Parathyroid adenoma (tissue), 2 donors: Measurements from ENCODE around the gene FAM185A.

Source experiments
- H2AFZ ChIP-seq: fragments of 300-600 bp; sonication (generic); one replicate; pipeline ENCODE4 v1.7.0; 2017; ENCODE audit warnings: antibody characterized with exemption, mild to moderate bottlenecking
- H3K27ac ChIP-seq: fragments of 300-600 bp; sonication (generic); one replicate; pipeline ENCODE4 v1.7.0; 2017
- H3K27me3 ChIP-seq: fragments of 300-600 bp; sonication (generic); one replicate; pipeline ENCODE4 v1.7.0; 2017; ENCODE audit warnings: low read length; ENCODE audit not compliant: control insufficient read depth, insufficient read depth
- H3K36me3 ChIP-seq: fragments of 300-600 bp; sonication (generic); one replicate; pipeline ENCODE4 v1.7.0; 2017; ENCODE audit warnings: low read length; ENCODE audit not compliant: control insufficient read depth, insufficient read depth
- H3K4me1 ChIP-seq: fragments of 300-600 bp; sonication (generic); one replicate; pipeline ENCODE4 v1.7.0; 2017; ENCODE audit warnings: control low read depth
- H3K4me2 ChIP-seq: fragments of 300-600 bp; sonication (generic); one replicate; pipeline ENCODE4 v1.7.0; 2017; ENCODE audit warnings: low read length
- H3K4me3 ChIP-seq: fragments of 300-600 bp; sonication (generic); one replicate; pipeline ENCODE4 v1.7.0; 2017; ENCODE audit warnings: low read depth, low read length
- H3K79me2 ChIP-seq: fragments of 300-600 bp; sonication (generic); one replicate; pipeline ENCODE4 v1.7.0; 2017; ENCODE audit warnings: control low read depth
- H3K9ac ChIP-seq: fragments of 300-600 bp; sonication (generic); one replicate; pipeline ENCODE4 v1.7.0; 2017; ENCODE audit warnings: mild to moderate bottlenecking
- H3K9me3 ChIP-seq: fragments of 300-600 bp; sonication (generic); one replicate; pipeline ENCODE4 v1.7.0; 2017; ENCODE audit warnings: low read length; ENCODE audit not compliant: control insufficient read depth
- TF ChIP-seq, protein P1 (sequence below): fragments of 300-600 bp; sonication (generic); IDR thresholded peaks from one replicate; pipeline ENCODE4 v1.7.0; 2017; ENCODE audit warnings: antibody characterized with exemption, mild to moderate bottlenecking
- donor health status: primary hyperparathyroidism.

The FAM185A gene

DNA sequence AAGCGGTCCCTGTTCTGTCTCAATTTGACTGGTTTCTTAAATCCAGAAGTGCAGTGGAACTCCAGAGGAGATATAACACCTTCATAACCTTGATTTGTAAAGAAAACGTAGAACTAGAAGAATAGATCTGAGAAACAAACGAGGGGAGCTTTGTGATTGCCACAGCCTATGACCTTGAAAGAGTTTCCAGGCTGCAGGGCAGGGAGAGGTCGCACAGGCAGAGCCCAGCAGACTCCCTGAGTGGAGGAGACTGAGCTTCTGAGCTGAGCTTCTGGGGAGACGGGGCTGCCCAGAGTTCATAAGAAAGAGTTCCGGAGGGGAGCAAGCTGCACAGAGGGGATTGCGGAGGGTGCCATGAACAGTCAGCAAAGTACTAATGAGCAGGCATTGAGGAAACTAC lies 57.8 kb downstream of the FAM185A start:
- no peak overlapping the region for H3K27ac ChIP-seq
- no peaks in the 10 kb centered on the region for H3K9me3 ChIP-seq
- peaks cover 10% of the 10 kb centered on the region for H3K4me1 ChIP-seq
- H3K9ac ChIP-seq: no peak overlapping the region
- no peak overlapping the region for H3K4me3 ChIP-seq
- H3K79me2 ChIP-seq: no peaks in the 10 kb centered on the region
- H2AFZ ChIP-seq: no peak overlapping the region
- H3K27me3 ChIP-seq: no peaks in the 10 kb centered on the region
- TF ChIP-seq, protein P1, sequence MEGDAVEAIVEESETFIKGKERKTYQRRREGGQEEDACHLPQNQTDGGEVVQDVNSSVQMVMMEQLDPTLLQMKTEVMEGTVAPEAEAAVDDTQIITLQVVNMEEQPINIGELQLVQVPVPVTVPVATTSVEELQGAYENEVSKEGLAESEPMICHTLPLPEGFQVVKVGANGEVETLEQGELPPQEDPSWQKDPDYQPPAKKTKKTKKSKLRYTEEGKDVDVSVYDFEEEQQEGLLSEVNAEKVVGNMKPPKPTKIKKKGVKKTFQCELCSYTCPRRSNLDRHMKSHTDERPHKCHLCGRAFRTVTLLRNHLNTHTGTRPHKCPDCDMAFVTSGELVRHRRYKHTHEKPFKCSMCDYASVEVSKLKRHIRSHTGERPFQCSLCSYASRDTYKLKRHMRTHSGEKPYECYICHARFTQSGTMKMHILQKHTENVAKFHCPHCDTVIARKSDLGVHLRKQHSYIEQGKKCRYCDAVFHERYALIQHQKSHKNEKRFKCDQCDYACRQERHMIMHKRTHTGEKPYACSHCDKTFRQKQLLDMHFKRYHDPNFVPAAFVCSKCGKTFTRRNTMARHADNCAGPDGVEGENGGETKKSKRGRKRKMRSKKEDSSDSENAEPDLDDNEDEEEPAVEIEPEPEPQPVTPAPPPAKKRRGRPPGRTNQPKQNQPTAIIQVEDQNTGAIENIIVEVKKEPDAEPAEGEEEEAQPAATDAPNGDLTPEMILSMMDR: no peak
- no peaks in the 10 kb centered on the region for H3K36me3 ChIP-seq
- H3K4me2 ChIP-seq: no peak overlapping the region

DNA sequence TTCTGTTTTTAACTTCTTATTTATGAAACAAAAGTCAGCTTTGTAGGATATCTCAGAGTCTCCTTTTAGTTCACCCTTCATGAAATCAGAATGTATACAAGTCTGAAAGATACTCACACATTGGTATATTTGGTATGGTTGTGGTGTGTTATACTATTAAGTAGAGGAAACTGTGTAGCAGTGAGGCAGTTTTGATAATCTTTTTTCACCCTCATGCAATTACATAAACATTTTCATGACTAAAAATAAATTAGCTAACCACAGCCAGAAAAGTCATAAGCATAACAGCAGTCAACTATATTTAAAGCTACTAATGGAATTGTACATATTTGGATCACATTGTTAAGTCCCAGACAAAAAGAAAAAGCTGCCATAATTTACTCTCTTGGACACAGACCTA lies 62.1 kb downstream of the FAM185A start:
- Histone ChIP-seq H3K9me3 (no peaks in the 10 kb centered on the region), H3K9ac (no peak overlapping the region), H3K27me3 (no peaks in the 10 kb centered on the region)

DNA sequence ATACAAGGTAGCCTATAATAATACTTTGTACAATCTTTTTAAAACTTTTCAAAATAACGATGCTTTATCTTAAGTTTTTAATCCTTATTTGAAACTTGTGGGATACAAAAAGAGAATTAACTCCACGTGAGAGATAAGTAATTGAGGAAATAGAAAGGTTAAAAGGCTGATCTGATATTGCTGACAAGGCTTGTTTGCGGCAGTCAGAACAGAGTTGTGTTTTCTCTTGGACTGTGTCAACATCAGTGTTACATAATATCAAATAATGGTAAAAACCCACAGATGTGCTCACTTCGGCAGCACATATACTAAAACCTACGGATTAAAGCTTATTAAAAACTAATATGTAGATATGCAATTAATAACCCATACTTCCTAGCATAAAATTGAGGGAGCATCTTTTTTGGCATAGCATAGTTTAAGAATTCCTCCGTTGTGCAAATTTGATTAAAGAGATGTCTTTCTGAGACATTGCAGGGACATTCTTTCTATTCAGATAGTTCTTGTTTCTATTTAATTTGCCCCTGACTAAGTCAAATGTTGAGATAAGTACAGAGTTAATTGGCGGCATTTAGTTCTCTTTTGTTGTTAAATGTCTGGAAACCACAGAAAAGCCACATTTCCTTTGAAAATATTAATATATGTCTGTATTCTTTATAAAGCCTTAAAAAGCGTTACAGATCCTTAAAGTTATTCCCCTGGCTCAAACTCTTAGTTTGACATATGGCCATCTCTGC lies 63.3 kb downstream of the FAM185A start:
- H3K36me3 ChIP-seq: no peaks in the 10 kb centered on the region
- H3K27me3 ChIP-seq: no peaks in the 10 kb centered on the region
- H3K4me1 ChIP-seq: peaks cover 12% of the 10 kb centered on the region
- H3K9ac ChIP-seq: no peak overlapping the region
- peak overlapping the region; percentile 35 for H3K4me2 ChIP-seq
- TF ChIP-seq, protein P1: no peak
- H3K4me3 ChIP-seq: no peak overlapping the region
- H2AFZ ChIP-seq: no peak overlapping the region
- no peaks in the 10 kb centered on the region for H3K9me3 ChIP-seq
- H3K79me2 ChIP-seq: no peaks in the 10 kb centered on the region
- peak overlapping the region; percentile 34 for H3K27ac ChIP-seq

More for the DNA sequence above, 62.1 kb downstream of the FAM185A start:
- H3K4me1 ChIP-seq: peaks cover 12% of the 10 kb centered on the region
- peak overlapping the region; percentile 34 for H3K27ac ChIP-seq
- no peaks in the 10 kb centered on the region for H3K36me3 ChIP-seq
- no peak overlapping the region for H3K4me2 ChIP-seq
- TF ChIP-seq, protein P1: no peak
- H3K4me3 ChIP-seq: no peak overlapping the region
- H3K79me2 ChIP-seq: no peaks in the 10 kb centered on the region
- no peak overlapping the region for H2AFZ ChIP-seq

DNA sequence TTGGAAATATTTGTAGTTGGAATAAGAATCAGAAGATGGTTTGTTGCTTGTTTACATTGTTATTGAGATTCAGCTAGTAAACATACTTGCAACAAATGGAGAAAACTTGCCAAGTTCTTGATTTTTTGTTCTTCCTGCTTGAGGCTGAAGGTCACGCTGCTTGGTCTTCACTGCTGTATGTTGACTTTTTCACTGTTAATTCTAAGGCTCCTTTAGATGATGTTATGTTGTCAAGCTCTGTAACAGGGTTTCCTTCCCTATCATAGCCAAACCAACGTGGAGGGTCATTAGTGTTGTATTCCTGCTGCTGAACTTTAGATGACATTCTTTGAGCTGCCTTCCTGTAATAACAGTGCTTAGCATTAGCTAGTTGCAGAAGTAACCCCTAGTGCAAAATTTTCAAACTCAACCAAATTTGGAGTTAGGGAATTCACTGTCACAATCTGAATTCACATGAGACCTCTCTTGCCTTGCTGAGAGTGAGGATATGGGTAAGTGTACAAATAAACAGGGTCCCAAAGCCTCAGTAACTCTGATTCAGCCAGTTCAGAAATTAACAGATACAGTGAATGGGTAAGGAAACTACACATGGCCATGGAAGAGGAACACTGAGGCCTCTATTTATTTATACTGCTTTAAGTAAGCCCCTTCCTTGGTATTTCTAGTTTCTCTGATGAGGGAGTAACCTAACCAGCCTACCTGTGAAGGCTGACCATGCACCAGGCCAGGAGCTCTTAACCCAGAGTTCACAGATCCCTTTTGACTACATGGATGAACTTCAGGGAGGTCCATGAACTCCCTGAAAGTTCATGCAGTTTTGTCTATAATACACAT lies 64.6 kb downstream of the FAM185A start:
- Histone ChIP-seq H3K4me3 (no peak overlapping the region), H3K4me1 (peaks cover 12% of the 10 kb centered on the region), H3K9me3 (no peaks in the 10 kb centered on the region), H3K27ac (no peak overlapping the region), H3K27me3 (no peaks in the 10 kb centered on the region), H3K79me2 (no peaks in the 10 kb centered on the region), H3K36me3 (no peaks in the 10 kb centered on the region), H3K4me2 (no peak overlapping the region), H2AFZ (no peak overlapping the region), H3K9ac (no peak overlapping the region)
- TF ChIP-seq, protein P1: no peak
